ENCODE data around the gene LINGO3. TPM values are rescaled to one million over a fixed set of nuclear protein-coding genes. Genes with fewer than 3 reads are reported as not detected.
"Not testable (repeated sequence)": the region's sequence is repeated elsewhere in the genome, so short reads cannot be mapped to it uniquely, and the experiment has no call there.

The LINGO3 gene
- total and polyA plus RNA-seq, 3 donors from 2014 or later: 0.45 to 3.5 (median 2.1) TPM

GRCh38 chr19:2350656-2351055 lies 42.7 kb upstream of the LINGO3 start:
- H3K9me3 ChIP-seq: no peaks in the 10 kb centered on the region
- no peak for TF ChIP-seq CTCF (IDR thresholded peaks at IDR 0.05)
- no peak for TF ChIP-seq POLR2A (IDR thresholded peaks at IDR 0.05)
- intact Hi-C loops (cut with DNase I; ENCODE audit: low total_unique reads): no loop called here
- H3K36me3 ChIP-seq (ENCODE audit: low read depth, missing control alignments): no peaks in the 10 kb centered on the region
- no peak overlapping the region for H3K4me3 ChIP-seq
- no peaks in the 10 kb centered on the region for H3K27me3 ChIP-seq
- DNase-seq: no peak
- WGBS, 2 donors: 91% methylated on average over 16 of the region's 16 CpGs
- no peak overlapping the region for H3K27ac ChIP-seq
- H3K4me1 ChIP-seq: no peaks in the 10 kb centered on the region

GRCh38 chr19:2349818-2350217 lies 41.9 kb upstream of the LINGO3 start:
- 92 to 94% methylated on average over 24 of the region's 24 CpGs for WGBS, 2 donors
- DNase-seq; intact Hi-C loops (cut with DNase I; ENCODE audit: low total_unique reads); H3K27ac ChIP-seq; H3K4me3 ChIP-seq; H3K4me1 ChIP-seq; H3K27me3 ChIP-seq; H3K36me3 ChIP-seq (ENCODE audit: low read depth, missing control alignments); H3K9me3 ChIP-seq: not testable (repeated sequence)

- no peak overlapping the region for H3K27ac ChIP-seq
- no peak overlapping the region for H3K4me3 ChIP-seq
- intact Hi-C loops (cut with DNase I; ENCODE audit: low total_unique reads): no loop called here
- H3K4me1 ChIP-seq: no peaks in the 10 kb centered on the region
- H3K27me3 ChIP-seq: no peaks in the 10 kb centered on the region
- 76 to 77% methylated on average over 25 of the region's 25 CpGs for WGBS, 2 donors
- H3K9me3 ChIP-seq: no peaks in the 10 kb centered on the region
- DNase-seq: peak; percentile 42
- TF ChIP-seq CTCF (IDR thresholded peaks at IDR 0.05): no peak
- TF ChIP-seq POLR2A (IDR thresholded peaks at IDR 0.05): no peak
- no peaks in the 10 kb centered on the region for H3K36me3 ChIP-seq (ENCODE audit: low read depth, missing control alignments)
Measured at GRCh38 chr19:2345794-2346663, 38.1 kb upstream of the LINGO3 start.

- H3K9me3 ChIP-seq: no peaks in the 10 kb centered on the region
- TF ChIP-seq POLR2A (IDR thresholded peaks at IDR 0.05): no peak
- TF ChIP-seq CTCF (IDR thresholded peaks at IDR 0.05): no peak
- 92 to 95% methylated on average over 8 to 13 of the region's 17 CpGs for WGBS, 2 donors
- no peaks in the 10 kb centered on the region for H3K4me1 ChIP-seq
- H3K27ac ChIP-seq: no peak overlapping the region
- no peaks in the 10 kb centered on the region for H3K27me3 ChIP-seq
- intact Hi-C loops (cut with DNase I; ENCODE audit: low total_unique reads): no loop called here
- H3K4me3 ChIP-seq: no peak overlapping the region
- no peaks in the 10 kb centered on the region for H3K36me3 ChIP-seq (ENCODE audit: low read depth, missing control alignments)
- DNase-seq: no peak
Measured at GRCh38 chr19:2345076-2345475, 37.1 kb upstream of the LINGO3 start.

GRCh38 chr19:2344381-2344870 lies 36.5 kb upstream of the LINGO3 start:
- intact Hi-C loops (cut with DNase I; ENCODE audit: low total_unique reads): no loop called here
- DNase-seq: no peak
- 96% methylated on average over 13 to 24 of the region's 24 CpGs for WGBS, 2 donors

More at GRCh38 chr19:2344381-2344870, 36.5 kb upstream of the LINGO3 start:
- H3K36me3 ChIP-seq (ENCODE audit: low read depth, missing control alignments): no peaks in the 10 kb centered on the region
- no peaks in the 10 kb centered on the region for H3K27me3 ChIP-seq
- TF ChIP-seq CTCF (IDR thresholded peaks at IDR 0.05) (no peak), POLR2A (IDR thresholded peaks at IDR 0.05) (no peak)
- no peaks in the 10 kb centered on the region for H3K9me3 ChIP-seq
- no peaks in the 10 kb centered on the region for H3K4me1 ChIP-seq
- H3K27ac ChIP-seq: no peak overlapping the region
- H3K4me3 ChIP-seq: no peak overlapping the region

Measured in testis (tissue), 3 donors.